Measurements from ENCODE around the gene NPC1. TPM values are rescaled to one million over a fixed set of nuclear protein-coding genes. Genes with fewer than 3 reads are reported as not detected.

The NPC1 gene
- total RNA-seq, 1 donor from 2014 or later, result 29.5 TPM

- peak in 1 of 2 donors; percentile 80 for DNase-seq (ENCODE audit: low read depth in 2 of 2)
These were observed 98.4 kb downstream of the NPC1 start for GRCh38 chr18:23487738-23488570.

DNA sequence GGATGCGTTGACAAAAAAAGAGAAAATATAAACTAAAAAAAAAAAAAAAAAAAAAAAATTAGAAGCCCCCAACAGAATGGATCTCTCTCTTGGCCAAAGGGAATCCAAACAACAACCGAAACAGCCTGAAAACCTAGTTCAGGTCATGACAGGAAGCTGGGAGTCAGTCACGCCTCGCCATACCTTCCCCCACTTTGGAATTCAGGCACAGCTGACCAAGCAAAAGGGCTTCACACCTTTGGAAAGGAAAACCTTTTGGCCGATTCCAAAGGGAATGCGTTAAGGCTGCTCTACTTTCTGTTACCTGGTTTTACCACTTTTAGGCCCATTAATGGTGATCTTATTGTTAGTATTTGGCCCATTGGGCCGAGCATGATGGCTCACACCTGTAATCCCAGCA is 100.9 kb downstream of the NPC1 start:
- DNase-seq (ENCODE audit: low read depth in 2 of 2), result no peak

GRCh38 chr18:23484561-23485182 is 101.6 kb downstream of the NPC1 start:
- DNase-seq (ENCODE audit: low read depth in 2 of 2), result no peak

Other genes with a start within 250 kb of the NPC1 start
- 59.7 and 60.2 TPM in 2 replicates for gene RIOK3, start 133.2 kb downstream of the NPC1 start, total RNA-seq
- gene RMC1, start 83.0 kb downstream of the NPC1 start, total RNA-seq, result 20.3 and 25.2 TPM in 2 replicates
- 1.3 and 2.0 TPM in 2 replicates for gene ANKRD29, start 76.4 kb upstream of the NPC1 start, total RNA-seq
- gene LAMA3, start 102.9 kb upstream of the NPC1 start, total RNA-seq, result 6.5 and 7.0 TPM in 2 replicates

Measured in dermis microvascular lymphatic vessel endothelial cell (primary cell).